ENCODE results near the gene ATP2B2.

The ATP2B2 gene

GRCh38 chr3:10454907-10455544, 50.4 kb downstream of the ATP2B2 start:
- H3K18ac ChIP-seq (ENCODE audit: low read depth in 1 of 2, low read length in 2 of 2): no peak overlapping the region
- H3K27ac ChIP-seq (ENCODE audit: low read length, poor library complexity, severe bottlenecking): no peak overlapping the region
- no peaks in the 10 kb centered on the region for H3K36me3 ChIP-seq (ENCODE audit: control insufficient read depth in 1 of 2, insufficient read depth in 2 of 2, low read depth in 1 of 2, low read length in 2 of 2)
- no peak overlapping the region for H3K4me2 ChIP-seq (ENCODE audit: low read length, poor library complexity, severe bottlenecking)
- H2AFZ ChIP-seq (ENCODE audit: low read depth, low read length): no peak overlapping the region
- H3K4me1 ChIP-seq (ENCODE audit: control insufficient read depth, insufficient read depth, low read depth, low read length): no peaks in the 10 kb centered on the region
- no peaks in the 10 kb centered on the region for H3K9me3 ChIP-seq (ENCODE audit: control insufficient read depth, low read length)
- no peak overlapping the region for H3K14ac ChIP-seq (ENCODE audit: low read length in 2 of 2)
- peaks cover 51 to 90% of the 10 kb centered on the region in 2 experiments for H3K27me3 ChIP-seq (ENCODE audit: control insufficient read depth in 1 of 2, insufficient read depth in 1 of 2, low read length in 2 of 2)
- 0% methylated on average over 1 of the region's 1 CpG for WGBS
- no peak overlapping the region for H2BK120ac ChIP-seq (ENCODE audit: low read depth, low read length)
- no peak overlapping the region for H4K8ac ChIP-seq (ENCODE audit: low read length)
- no peak overlapping the region for H4K91ac ChIP-seq (ENCODE audit: low read length)
- DNase-seq: no peak
- H2BK15ac ChIP-seq (ENCODE audit: low read depth, poor library complexity, severe bottlenecking): no peak overlapping the region
- H3K4ac ChIP-seq (ENCODE audit: low read depth in 1 of 2, low read length in 2 of 2): no peak overlapping the region
- H3K4me3 ChIP-seq (ENCODE audit: insufficient read depth in 1 of 2, low read depth in 1 of 2, low read length in 2 of 2): no peak overlapping the region
- no peak overlapping the region for H2BK5ac ChIP-seq (ENCODE audit: low read depth, low read length, poor library complexity, severe bottlenecking)
- no peak overlapping the region for H3K23ac ChIP-seq (ENCODE audit: low read length in 2 of 2)
- H2BK12ac ChIP-seq (ENCODE audit: low read length in 2 of 2): no peak overlapping the region
- no peak overlapping the region for H2AK5ac ChIP-seq (ENCODE audit: low read length, severe bottlenecking)
- no peaks in the 10 kb centered on the region for H3K79me1 ChIP-seq (replicated peaks; ENCODE audit: low read length, poor library complexity, severe bottlenecking)
- no peak overlapping the region for H3K9ac ChIP-seq (ENCODE audit: low read length)

DNA sequence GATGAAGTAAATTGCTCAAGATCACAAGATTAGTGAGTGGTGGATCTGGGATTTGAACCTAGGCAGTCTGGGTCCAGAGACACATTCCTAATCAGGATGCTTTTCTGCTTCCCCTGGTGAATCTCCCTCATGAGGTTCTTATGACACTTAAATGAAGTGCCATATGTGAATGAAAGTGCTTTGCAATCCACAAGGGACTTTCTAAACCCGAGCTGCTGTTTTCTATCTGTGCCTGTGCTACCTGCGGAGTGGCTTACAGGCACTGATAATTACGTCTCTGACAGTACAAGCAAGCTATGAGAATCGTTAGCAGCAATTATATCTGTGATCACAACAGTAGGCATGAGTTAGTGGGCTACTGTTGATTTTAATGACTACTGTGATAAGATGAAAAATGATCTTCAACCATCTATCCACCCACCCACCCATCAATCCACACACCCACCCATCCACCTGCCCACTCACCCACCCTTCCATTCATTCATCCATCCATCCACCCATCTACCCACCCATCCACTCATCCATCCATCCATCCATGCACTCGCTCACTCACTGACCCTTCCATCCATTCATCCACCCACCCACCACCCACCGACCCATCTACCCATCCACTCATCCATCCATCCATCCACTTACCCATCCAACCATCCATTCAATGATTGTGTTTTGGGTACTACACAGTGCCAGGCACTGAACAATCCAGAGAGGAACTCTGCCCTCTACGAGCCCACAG, 51.8 kb downstream of the ATP2B2 start:
- Histone ChIP-seq H3K9me3 (ENCODE audit: control insufficient read depth, low read length) (no peaks in the 10 kb centered on the region), H3K27ac (ENCODE audit: low read length, poor library complexity, severe bottlenecking) (no peak overlapping the region), H3K4me3 (ENCODE audit: insufficient read depth in 1 of 2, low read depth in 1 of 2, low read length in 2 of 2) (no peak overlapping the region), H3K4me2 (ENCODE audit: low read length, poor library complexity, severe bottlenecking) (no peak overlapping the region), H2AK5ac (ENCODE audit: low read length, severe bottlenecking) (no peak overlapping the region), H4K91ac (ENCODE audit: low read length) (no peak overlapping the region), H3K4ac (ENCODE audit: low read depth in 1 of 2, low read length in 2 of 2) (no peak overlapping the region), H3K14ac (ENCODE audit: low read length in 2 of 2) (no peak overlapping the region), H2AFZ (ENCODE audit: low read depth, low read length) (no peak overlapping the region), H2BK120ac (ENCODE audit: low read depth, low read length) (no peak overlapping the region), H3K4me1 (ENCODE audit: control insufficient read depth, insufficient read depth, low read depth, low read length) (no peaks in the 10 kb centered on the region), H3K79me1 (replicated peaks; ENCODE audit: low read length, poor library complexity, severe bottlenecking) (no peaks in the 10 kb centered on the region), H2BK5ac (ENCODE audit: low read depth, low read length, poor library complexity, severe bottlenecking) (no peak overlapping the region), H3K23ac (ENCODE audit: low read length in 2 of 2) (no peak overlapping the region), H3K9ac (ENCODE audit: low read length) (no peak overlapping the region), H3K36me3 (ENCODE audit: control insufficient read depth in 1 of 2, insufficient read depth in 2 of 2, low read depth in 1 of 2, low read length in 2 of 2) (no peaks in the 10 kb centered on the region), H2BK12ac (ENCODE audit: low read length in 2 of 2) (no peak overlapping the region), H3K18ac (ENCODE audit: low read depth in 1 of 2, low read length in 2 of 2) (no peak overlapping the region), H4K8ac (ENCODE audit: low read length) (no peak overlapping the region), H2BK15ac (ENCODE audit: low read depth, poor library complexity, severe bottlenecking) (no peak overlapping the region), H3K27me3 (ENCODE audit: control insufficient read depth in 1 of 2, insufficient read depth in 1 of 2, low read length in 2 of 2) (peaks cover 52 to 93% of the 10 kb centered on the region in 2 experiments)
- no peak for DNase-seq
- 57% methylated on average over 7 of the region's 7 CpGs for WGBS

- Histone ChIP-seq H2BK5ac (ENCODE audit: low read depth, low read length, poor library complexity, severe bottlenecking) (no peak overlapping the region), H4K8ac (ENCODE audit: low read length) (no peak overlapping the region), H2AK5ac (ENCODE audit: low read length, severe bottlenecking) (no peak overlapping the region), H3K9me3 (ENCODE audit: control insufficient read depth, low read length) (no peaks in the 10 kb centered on the region), H3K14ac (ENCODE audit: low read length in 2 of 2) (no peak overlapping the region), H3K27me3 (ENCODE audit: control insufficient read depth in 1 of 2, insufficient read depth in 1 of 2, low read length in 2 of 2) (peaks cover 68 to 96% of the 10 kb centered on the region in 2 experiments), H3K4me2 (ENCODE audit: low read length, poor library complexity, severe bottlenecking) (no peak overlapping the region), H2AFZ (ENCODE audit: low read depth, low read length) (no peak overlapping the region), H3K4me3 (ENCODE audit: insufficient read depth in 1 of 2, low read depth in 1 of 2, low read length in 2 of 2) (no peak overlapping the region), H3K36me3 (ENCODE audit: control insufficient read depth in 1 of 2, insufficient read depth in 2 of 2, low read depth in 1 of 2, low read length in 2 of 2) (no peaks in the 10 kb centered on the region), H2BK15ac (ENCODE audit: low read depth, poor library complexity, severe bottlenecking) (no peak overlapping the region), H3K4me1 (ENCODE audit: control insufficient read depth, insufficient read depth, low read depth, low read length) (no peaks in the 10 kb centered on the region), H3K18ac (ENCODE audit: low read depth in 1 of 2, low read length in 2 of 2) (no peak overlapping the region), H2BK12ac (ENCODE audit: low read length in 2 of 2) (no peak overlapping the region), H3K4ac (ENCODE audit: low read depth in 1 of 2, low read length in 2 of 2) (no peak overlapping the region), H2BK120ac (ENCODE audit: low read depth, low read length) (no peak overlapping the region), H3K27ac (ENCODE audit: low read length, poor library complexity, severe bottlenecking) (no peak overlapping the region), H3K79me1 (replicated peaks; ENCODE audit: low read length, poor library complexity, severe bottlenecking) (no peaks in the 10 kb centered on the region), H3K9ac (ENCODE audit: low read length) (no peak overlapping the region), H4K91ac (ENCODE audit: low read length) (no peak overlapping the region), H3K23ac (ENCODE audit: low read length in 2 of 2) (no peak overlapping the region)
- 61% methylated on average over 19 of the region's 22 CpGs for WGBS
- DNase-seq: no peak
Measured at GRCh38 chr3:10450494-10451440, 54.6 kb downstream of the ATP2B2 start.

GRCh38 chr3:10449436-10449835, 56.0 kb downstream of the ATP2B2 start:
- WGBS: 85% methylated on average over 14 of the region's 18 CpGs

More at GRCh38 chr3:10449436-10449835, 56.0 kb downstream of the ATP2B2 start:
- Histone ChIP-seq H3K27ac (ENCODE audit: low read length, poor library complexity, severe bottlenecking) (no peak overlapping the region), H3K4me2 (ENCODE audit: low read length, poor library complexity, severe bottlenecking) (no peak overlapping the region), H2BK15ac (ENCODE audit: low read depth, poor library complexity, severe bottlenecking) (no peak overlapping the region), H3K4ac (ENCODE audit: low read depth in 1 of 2, low read length in 2 of 2) (no peak overlapping the region), H3K27me3 (ENCODE audit: control insufficient read depth in 1 of 2, insufficient read depth in 1 of 2, low read length in 2 of 2) (peaks cover 56 to 85% of the 10 kb centered on the region in 2 experiments), H2BK120ac (ENCODE audit: low read depth, low read length) (no peak overlapping the region), H4K91ac (ENCODE audit: low read length) (no peak overlapping the region), H3K18ac (ENCODE audit: low read depth in 1 of 2, low read length in 2 of 2) (no peak overlapping the region), H3K23ac (ENCODE audit: low read length in 2 of 2) (no peak overlapping the region), H2BK12ac (ENCODE audit: low read length in 2 of 2) (no peak overlapping the region), H3K4me1 (ENCODE audit: control insufficient read depth, insufficient read depth, low read depth, low read length) (peaks cover 4% of the 10 kb centered on the region), H3K4me3 (ENCODE audit: insufficient read depth in 1 of 2, low read depth in 1 of 2, low read length in 2 of 2) (no peak overlapping the region), H2AFZ (ENCODE audit: low read depth, low read length) (no peak overlapping the region), H4K8ac (ENCODE audit: low read length) (no peak overlapping the region), H3K9me3 (ENCODE audit: control insufficient read depth, low read length) (no peaks in the 10 kb centered on the region), H2BK5ac (ENCODE audit: low read depth, low read length, poor library complexity, severe bottlenecking) (no peak overlapping the region), H2AK5ac (ENCODE audit: low read length, severe bottlenecking) (no peak overlapping the region), H3K14ac (ENCODE audit: low read length in 2 of 2) (no peak overlapping the region), H3K9ac (ENCODE audit: low read length) (no peak overlapping the region), H3K79me1 (replicated peaks; ENCODE audit: low read length, poor library complexity, severe bottlenecking) (no peaks in the 10 kb centered on the region), H3K36me3 (ENCODE audit: control insufficient read depth in 1 of 2, insufficient read depth in 2 of 2, low read depth in 1 of 2, low read length in 2 of 2) (no peaks in the 10 kb centered on the region)
- DNase-seq: no peak
